Mammary epithelial cell (primary cell): ENCODE results near the gene CLEC2A.

Source experiments
- EZH2 ChIP-seq: IDR thresholded peaks from 2 replicates; pipeline ENCODE4 v1.6.1; 2012; ENCODE audit warnings: low read length, inconsistent platforms, borderline replicate concordance
- TF ChIP-seq, protein P1 (sequence below), 2 donors: IDR thresholded peaks in 1 of 2; conservative IDR thresholded peaks in 1 of 2; 2 replicates each; pipeline ENCODE4 v1.5.1; 2011 to 2012; ENCODE audit warnings: inconsistent platforms in 2 of 2, low read length in 2 of 2, mild to moderate bottlenecking in 2 of 2, control low read depth in 1 of 2, low read depth in 1 of 2; ENCODE audit not compliant: insufficient read depth in 1 of 2; ENCODE audit errors: extremely low read depth in 1 of 2

DNA sequence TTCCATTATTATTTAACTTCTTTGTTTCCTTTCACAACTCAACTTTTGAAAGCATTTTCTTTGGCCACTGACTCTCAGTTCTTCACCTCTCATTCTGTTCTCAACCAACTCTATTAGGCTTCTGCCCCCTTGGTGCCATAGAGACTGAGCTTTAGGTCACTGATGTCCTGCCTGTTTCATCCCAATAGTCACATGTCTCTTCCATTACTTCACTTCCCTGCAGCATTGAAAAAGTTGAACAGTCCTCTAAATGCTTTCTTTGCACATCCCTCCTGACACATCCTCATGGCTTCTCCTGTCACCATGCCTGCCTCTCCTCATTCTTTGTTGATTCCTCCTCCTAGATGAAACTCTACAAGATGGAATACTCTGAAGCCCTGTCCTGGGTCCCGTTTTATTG lies 41.8 kb upstream of the CLEC2A start:
- no peak for TF ChIP-seq EZH2
- TF ChIP-seq, protein P1, sequence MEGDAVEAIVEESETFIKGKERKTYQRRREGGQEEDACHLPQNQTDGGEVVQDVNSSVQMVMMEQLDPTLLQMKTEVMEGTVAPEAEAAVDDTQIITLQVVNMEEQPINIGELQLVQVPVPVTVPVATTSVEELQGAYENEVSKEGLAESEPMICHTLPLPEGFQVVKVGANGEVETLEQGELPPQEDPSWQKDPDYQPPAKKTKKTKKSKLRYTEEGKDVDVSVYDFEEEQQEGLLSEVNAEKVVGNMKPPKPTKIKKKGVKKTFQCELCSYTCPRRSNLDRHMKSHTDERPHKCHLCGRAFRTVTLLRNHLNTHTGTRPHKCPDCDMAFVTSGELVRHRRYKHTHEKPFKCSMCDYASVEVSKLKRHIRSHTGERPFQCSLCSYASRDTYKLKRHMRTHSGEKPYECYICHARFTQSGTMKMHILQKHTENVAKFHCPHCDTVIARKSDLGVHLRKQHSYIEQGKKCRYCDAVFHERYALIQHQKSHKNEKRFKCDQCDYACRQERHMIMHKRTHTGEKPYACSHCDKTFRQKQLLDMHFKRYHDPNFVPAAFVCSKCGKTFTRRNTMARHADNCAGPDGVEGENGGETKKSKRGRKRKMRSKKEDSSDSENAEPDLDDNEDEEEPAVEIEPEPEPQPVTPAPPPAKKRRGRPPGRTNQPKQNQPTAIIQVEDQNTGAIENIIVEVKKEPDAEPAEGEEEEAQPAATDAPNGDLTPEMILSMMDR (conservative IDR thresholded peaks at IDR 0.05 in 1 of 2, IDR thresholded peaks at IDR 0.05 in 1 of 2; ENCODE audit: extremely low read depth in 1 of 2, insufficient read depth in 1 of 2, low read depth in 1 of 2, low read length in 2 of 2) = no peak
